Colonic mucosa (tissue), 4 donors: ENCODE results near the gene PCNA. TPM values are rescaled to one million over a fixed set of nuclear protein-coding genes. Genes with fewer than 3 reads are reported as not detected.

Experiments used
- DNase-seq: peaks from one replicate; pipeline ENCODE4 v3.0.0-alpha.2; 2020
- H3K27ac ChIP-seq: fragments of 200-600 bp; one replicate; pipeline ENCODE4 v1.8.0; 2021
- H3K27me3 ChIP-seq: fragments of 200-600 bp; one replicate; pipeline ENCODE4 v1.8.0; 2021
- H3K36me3 ChIP-seq: fragments of 200-600 bp; one replicate; pipeline ENCODE4 v1.8.0; 2021
- H3K4me1 ChIP-seq: fragments of 200-600 bp; one replicate; pipeline ENCODE4 v1.8.0; 2021; ENCODE audit warnings: mild to moderate bottlenecking
- H3K4me3 ChIP-seq: fragments of 200-600 bp; one replicate; pipeline ENCODE4 v1.8.0; 2021
- H3K9ac ChIP-seq, 2 donors: one replicate each; pipeline ENCODE4 v1.7.0; 2013; ENCODE audit warnings: control low read depth in 2 of 2, low read depth in 2 of 2, low read length in 2 of 2
- H3K9me3 ChIP-seq: fragments of 200-600 bp; one replicate; pipeline ENCODE4 v1.8.0; 2021
- CTCF ChIP-seq: fragments of 200-600 bp; IDR thresholded peaks from one replicate; pipeline ENCODE4 v1.8.0; 2022; ENCODE audit warnings: antibody characterized with exemption, mild to moderate bottlenecking
- intact Hi-C: fragments of 100-400 bp; cut with DNase I; formaldehyde crosslinking; loops from one replicate; pipeline ENCODE4 v1.14.1; 2022
- total RNA-seq, 2 donors: library from RNA; stranded (reverse); fragmentation: NEBNext Ultra II Directional in 1 of 2; extraction: Animal tissue kit (Norgen Biotek cat#: 25700) in 1 of 2; gene quantifications; one replicate each; pipeline ENCODE4 v1.2.1, GENCODE V29; 2021
- donor health status: healthy.
- donor health status: DM: no; HTN: no; CAD: no.
- donor health status: DM: no; HTN: no; CAD: no.

The PCNA gene
- total RNA-seq, 2 donors from 2014 or later = 59.0 to 204 TPM

DNA sequence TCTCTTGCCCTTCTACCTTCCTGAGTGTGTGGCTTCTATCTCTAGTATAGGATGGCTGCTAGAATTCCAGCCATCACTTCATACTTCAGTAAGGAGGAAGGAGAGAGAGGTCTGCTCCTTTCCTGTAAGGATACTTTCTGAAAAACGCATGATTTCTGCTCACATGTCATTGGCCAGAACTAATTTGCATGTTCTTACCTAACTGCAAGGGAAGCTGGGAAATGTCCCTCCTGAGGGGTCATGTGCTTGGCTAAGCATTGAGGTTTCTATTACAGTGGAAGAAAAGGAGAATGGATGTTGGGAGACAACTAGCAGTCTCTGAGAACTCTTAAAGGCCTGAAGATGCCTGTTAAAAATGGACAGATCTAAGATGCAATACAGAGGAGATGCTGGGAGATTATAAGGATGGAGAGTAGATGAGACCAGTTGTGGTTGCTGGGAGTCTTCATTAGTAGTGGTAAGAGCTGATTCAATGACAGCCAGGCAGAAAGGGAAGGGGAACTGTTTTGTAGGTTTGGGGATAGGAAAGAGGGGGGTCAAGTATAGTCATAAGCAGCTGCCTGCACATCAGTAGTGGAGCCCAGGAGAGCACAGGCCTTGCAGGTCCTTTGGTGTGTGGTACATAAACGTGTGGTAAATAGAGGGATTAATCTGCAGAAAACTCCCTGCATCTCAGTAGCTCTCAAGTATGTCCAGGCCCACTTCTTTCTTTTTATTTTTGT, 27.3 kb upstream of the PCNA start:
- Histone ChIP-seq H3K27me3 (no peaks in the 10 kb centered on the region), H3K4me1 (peaks cover 6% of the 10 kb centered on the region), H3K27ac (no peak overlapping the region), H3K36me3 (no peaks in the 10 kb centered on the region), H3K9ac (no peak overlapping the region), H3K4me3 (no peak overlapping the region), H3K9me3 (no peaks in the 10 kb centered on the region)
- TF ChIP-seq CTCF = no peak
- intact Hi-C loops = no loop called here
- no peak for DNase-seq

GRCh38 chr20:5146099-5146668, 26.4 kb upstream of the PCNA start:
- no peak for DNase-seq
- Histone ChIP-seq H3K27me3 (no peaks in the 10 kb centered on the region), H3K27ac (no peak overlapping the region), H3K4me3 (no peak overlapping the region), H3K9me3 (no peaks in the 10 kb centered on the region), H3K9ac (no peak overlapping the region), H3K4me1 (peaks cover 6% of the 10 kb centered on the region), H3K36me3 (no peaks in the 10 kb centered on the region)
- intact Hi-C loops = no loop called here
- TF ChIP-seq CTCF = no peak

DNA sequence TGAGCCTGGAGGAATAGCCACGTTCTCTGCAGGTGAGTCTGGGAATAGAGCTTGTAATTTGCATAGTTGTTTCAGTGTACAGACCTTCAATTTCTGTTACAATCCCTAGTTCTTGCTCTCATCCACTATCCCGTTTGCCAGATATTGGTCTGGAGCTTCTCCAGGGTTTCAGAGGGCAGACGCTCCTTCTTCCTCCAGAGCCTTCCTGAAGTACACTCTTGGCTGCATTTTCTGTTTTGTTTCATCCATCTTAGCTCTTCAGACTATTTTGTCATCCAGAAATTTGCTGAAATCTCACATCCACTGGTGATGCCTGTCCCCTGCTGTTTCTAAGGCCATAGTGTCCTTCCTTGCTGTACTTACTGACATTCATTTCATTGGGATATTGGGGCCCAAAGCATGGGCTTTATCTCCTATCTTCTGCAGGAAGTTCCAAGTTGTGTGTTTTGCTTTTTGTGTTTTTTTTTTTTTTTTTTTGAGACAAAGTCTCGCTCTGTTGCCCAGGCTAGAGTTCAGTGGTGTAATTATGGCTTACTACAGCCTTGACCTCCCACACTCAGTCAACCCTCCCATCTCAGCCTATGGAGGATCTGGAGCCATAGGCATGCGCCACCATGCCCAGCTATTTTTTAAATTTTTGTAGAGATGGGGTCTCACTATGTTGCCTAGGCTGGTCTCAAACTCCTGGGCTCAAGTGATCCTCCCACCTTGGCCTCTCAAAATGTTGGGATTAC, 25.8 kb upstream of the PCNA start:
- TF ChIP-seq CTCF = no peak
- Histone ChIP-seq H3K9ac (no peak overlapping the region), H3K9me3 (no peaks in the 10 kb centered on the region), H3K27me3 (no peaks in the 10 kb centered on the region), H3K27ac (no peak overlapping the region), H3K36me3 (no peaks in the 10 kb centered on the region), H3K4me1 (peaks cover 6% of the 10 kb centered on the region), H3K4me3 (no peak overlapping the region)
- no peak for DNase-seq
- intact Hi-C loops = no loop called here

- Histone ChIP-seq H3K4me1 (no peaks in the 10 kb centered on the region), H3K4me3 (no peak overlapping the region), H3K9me3 (no peaks in the 10 kb centered on the region), H3K36me3 (no peaks in the 10 kb centered on the region), H3K27ac (no peak overlapping the region), H3K9ac (no peak overlapping the region), H3K27me3 (no peaks in the 10 kb centered on the region)
- intact Hi-C loops = no loop called here
- TF ChIP-seq CTCF = no peak
- DNase-seq = no peak
Observed at GRCh38 chr20:5143851-5144250, 24.1 kb upstream of the PCNA start.

GRCh38 chr20:5141615-5142014, 21.9 kb upstream of the PCNA start:
- Histone ChIP-seq H3K9ac (no peak overlapping the region), H3K4me1 (no peaks in the 10 kb centered on the region), H3K27ac (no peak overlapping the region), H3K4me3 (no peak overlapping the region), H3K27me3 (no peaks in the 10 kb centered on the region), H3K9me3 (no peaks in the 10 kb centered on the region), H3K36me3 (no peaks in the 10 kb centered on the region)
- no peak for DNase-seq
- intact Hi-C loops = no loop called here
- no peak for TF ChIP-seq CTCF
